Spinal cord (tissue), 10 donors: ENCODE measurements around the gene PDE9A. TPM values are rescaled to one million over a fixed set of nuclear protein-coding genes. Genes with fewer than 3 reads are reported as not detected.

Experiments
- DNase-seq, 6 donors: peaks; one replicate each; pipeline versions ENCODE4 v3.0.0 to v3.0.0-alpha.2; 2013 to 2015; ENCODE audit warnings: low spot score in 6 of 6, low read depth in 4 of 6
- H3K27ac ChIP-seq: one replicate; pipeline ENCODE4 v1.5.1; 2013; ENCODE audit warnings: low read depth, low read length, control low read depth
- H3K27me3 ChIP-seq: one replicate; pipeline ENCODE4 v1.6.1; 2013; ENCODE audit warnings: low read length; ENCODE audit not compliant: control insufficient read depth, insufficient read depth
- H3K36me3 ChIP-seq: one replicate; pipeline ENCODE4 v1.6.1; 2013; ENCODE audit warnings: low read length; ENCODE audit not compliant: control insufficient read depth, insufficient read depth
- H3K4me1 ChIP-seq: one replicate; pipeline ENCODE4 v1.6.1; 2013; ENCODE audit warnings: low read length; ENCODE audit not compliant: control insufficient read depth, insufficient read depth
- H3K4me3 ChIP-seq: one replicate; pipeline ENCODE4 v1.5.1; 2013; ENCODE audit warnings: low read depth, low read length, control low read depth
- H3K9me3 ChIP-seq: one replicate; pipeline ENCODE4 v1.6.1; 2013; ENCODE audit warnings: low read length; ENCODE audit not compliant: control insufficient read depth, insufficient read depth
- WGBS: methylation state at CpG from one replicate; pipeline ENCODE4 v1.1.5; 2013; ENCODE audit warnings: missing lambda C conversion rate; ENCODE audit not compliant: insufficient coverage; 5-methylcytosine and 5-hydroxymethylcytosine counted together
- polyA plus RNA-seq, 2 donors: library from polyadenylated mRNA; unstranded; fragments of 120-200 nt; gene quantifications; one replicate each; pipeline ENCODE4 v1.2.1, GENCODE V29; 2013; ENCODE audit not compliant: insufficient read length in 2 of 2
- total RNA-seq, 2 donors: library from RNA; depleted of rRNA in 1 of 2; stranded (reverse); fragments of 120-200 nt in 1 of 2; fragments of >200 nt in 1 of 2; gene quantifications; one replicate each; pipeline versions ENCODE4 v1.2.3 to v1.2.4, GENCODE V29; 2013 to 2014
- donor health status: healthy.

PDE9A gene
- total and polyA plus RNA-seq, 4 donors: 13.4 to 44.2 (median 28.1) TPM

DNA sequence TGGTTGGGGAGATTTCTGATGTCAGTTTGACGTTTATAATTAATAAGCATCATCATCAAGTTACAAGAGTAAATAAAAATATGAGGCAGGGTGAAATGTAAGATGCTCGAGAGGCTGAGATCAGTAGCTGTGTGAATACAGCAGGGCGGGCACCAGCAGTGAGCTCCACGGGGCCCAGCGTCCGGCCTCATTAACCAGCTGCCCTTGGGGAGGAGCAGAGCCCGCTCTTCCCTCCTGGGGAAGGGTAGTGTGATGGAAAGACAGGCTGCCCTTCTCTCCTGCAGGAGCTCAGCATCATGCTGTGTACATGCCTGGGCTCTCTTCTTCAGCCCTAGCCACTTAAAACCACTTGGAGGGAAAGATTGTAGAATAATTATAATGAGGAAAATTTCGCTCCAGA is 23.4 kb downstream of the PDE9A start:
- Histone ChIP-seq H3K4me3 (no peak overlapping the region), H3K36me3 (peaks cover 38% of the 10 kb centered on the region), H3K27ac (no peak overlapping the region), H3K9me3 (no peaks in the 10 kb centered on the region), H3K27me3 (no peaks in the 10 kb centered on the region), H3K4me1 (peaks cover 81% of the 10 kb centered on the region)
- no CpG with 5 or more reads among the region's 8 CpGs for WGBS
- no peak for DNase-seq

- Histone ChIP-seq H3K4me3 (no peak overlapping the region), H3K4me1 (peaks cover 73% of the 10 kb centered on the region), H3K27me3 (no peaks in the 10 kb centered on the region), H3K36me3 (peaks cover 42% of the 10 kb centered on the region), H3K27ac (peak overlapping the region; percentile 17), H3K9me3 (no peaks in the 10 kb centered on the region)
- 52% methylated on average over 12 of the region's 20 CpGs for WGBS
- peak in 2 of 6 donors; percentile 79 to 87 for DNase-seq
Observed at GRCh38 chr21:42677339-42678321, 24.2 kb downstream of the PDE9A start.

GRCh38 chr21:42678618-42679295 is 25.3 kb downstream of the PDE9A start:
- H3K27ac ChIP-seq: no peak overlapping the region
- 82% methylated on average over 23 of the region's 23 CpGs for WGBS

DNA sequence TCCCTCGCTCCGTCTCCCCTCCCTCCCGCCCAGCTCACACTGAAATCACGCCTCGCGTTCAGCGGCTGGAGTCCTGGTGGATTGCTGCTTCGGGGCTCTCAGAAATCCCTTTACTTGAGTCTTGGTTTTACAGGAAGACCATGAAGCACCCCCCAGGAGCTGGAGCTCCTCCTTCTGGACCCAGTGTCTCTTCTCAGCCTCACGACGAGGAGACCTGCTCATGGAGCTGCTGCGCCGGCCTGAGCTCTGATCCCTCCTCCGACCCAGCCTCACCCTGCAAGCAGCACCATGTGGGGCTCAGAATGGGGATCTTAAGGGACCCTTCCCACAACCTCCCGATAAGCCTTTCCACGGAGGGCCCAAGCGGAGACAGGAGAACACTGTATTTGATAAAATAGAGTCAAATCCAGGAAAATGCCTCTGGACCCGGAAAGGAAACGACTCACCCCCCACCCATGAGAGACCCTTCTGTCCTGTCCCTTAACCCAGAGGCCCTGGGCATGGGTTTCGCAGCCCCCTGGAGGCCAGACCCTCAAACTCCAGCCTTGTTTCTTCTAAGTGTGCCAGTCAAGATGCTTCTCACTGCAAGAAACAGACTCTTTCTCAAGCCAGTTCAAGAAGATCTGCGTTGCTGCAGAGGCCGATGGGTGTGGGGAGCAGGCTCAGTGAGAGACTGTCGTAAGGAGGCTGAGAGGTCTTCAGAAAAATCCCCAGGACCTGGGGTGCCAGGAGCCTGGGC is 26.1 kb downstream of the PDE9A start:
- Histone ChIP-seq H3K4me1 (peaks cover 60% of the 10 kb centered on the region), H3K36me3 (peaks cover 48% of the 10 kb centered on the region), H3K27ac (no peak overlapping the region), H3K9me3 (no peaks in the 10 kb centered on the region), H3K27me3 (no peaks in the 10 kb centered on the region), H3K4me3 (no peak overlapping the region)
- DNase-seq: no peak
- 80% methylated on average over 8 of the region's 22 CpGs for WGBS

More at GRCh38 chr21:42678618-42679295, 25.3 kb downstream of the PDE9A start:
- no peak overlapping the region for H3K4me3 ChIP-seq
- H3K4me1 ChIP-seq: peaks cover 61% of the 10 kb centered on the region
- no peaks in the 10 kb centered on the region for H3K27me3 ChIP-seq
- no peaks in the 10 kb centered on the region for H3K9me3 ChIP-seq
- DNase-seq: no peak
- peaks cover 42% of the 10 kb centered on the region for H3K36me3 ChIP-seq

GRCh38 chr21:42680058-42680330 is 26.6 kb downstream of the PDE9A start:
- Histone ChIP-seq H3K27me3 (no peaks in the 10 kb centered on the region), H3K9me3 (no peaks in the 10 kb centered on the region), H3K27ac (no peak overlapping the region), H3K36me3 (peaks cover 53% of the 10 kb centered on the region), H3K4me1 (peaks cover 61% of the 10 kb centered on the region), H3K4me3 (no peak overlapping the region)
- no peak for DNase-seq
- 72% methylated on average over 6 of the region's 7 CpGs for WGBS

- Histone ChIP-seq H3K27ac (no peak overlapping the region), H3K36me3 (peaks cover 55% of the 10 kb centered on the region), H3K4me1 (peaks cover 59% of the 10 kb centered on the region), H3K4me3 (no peak overlapping the region), H3K9me3 (no peaks in the 10 kb centered on the region), H3K27me3 (no peaks in the 10 kb centered on the region)
- no peak for DNase-seq
- 93% methylated on average over 11 of the region's 11 CpGs for WGBS
Observed at GRCh38 chr21:42680429-42680828, 27.0 kb downstream of the PDE9A start.

DNA sequence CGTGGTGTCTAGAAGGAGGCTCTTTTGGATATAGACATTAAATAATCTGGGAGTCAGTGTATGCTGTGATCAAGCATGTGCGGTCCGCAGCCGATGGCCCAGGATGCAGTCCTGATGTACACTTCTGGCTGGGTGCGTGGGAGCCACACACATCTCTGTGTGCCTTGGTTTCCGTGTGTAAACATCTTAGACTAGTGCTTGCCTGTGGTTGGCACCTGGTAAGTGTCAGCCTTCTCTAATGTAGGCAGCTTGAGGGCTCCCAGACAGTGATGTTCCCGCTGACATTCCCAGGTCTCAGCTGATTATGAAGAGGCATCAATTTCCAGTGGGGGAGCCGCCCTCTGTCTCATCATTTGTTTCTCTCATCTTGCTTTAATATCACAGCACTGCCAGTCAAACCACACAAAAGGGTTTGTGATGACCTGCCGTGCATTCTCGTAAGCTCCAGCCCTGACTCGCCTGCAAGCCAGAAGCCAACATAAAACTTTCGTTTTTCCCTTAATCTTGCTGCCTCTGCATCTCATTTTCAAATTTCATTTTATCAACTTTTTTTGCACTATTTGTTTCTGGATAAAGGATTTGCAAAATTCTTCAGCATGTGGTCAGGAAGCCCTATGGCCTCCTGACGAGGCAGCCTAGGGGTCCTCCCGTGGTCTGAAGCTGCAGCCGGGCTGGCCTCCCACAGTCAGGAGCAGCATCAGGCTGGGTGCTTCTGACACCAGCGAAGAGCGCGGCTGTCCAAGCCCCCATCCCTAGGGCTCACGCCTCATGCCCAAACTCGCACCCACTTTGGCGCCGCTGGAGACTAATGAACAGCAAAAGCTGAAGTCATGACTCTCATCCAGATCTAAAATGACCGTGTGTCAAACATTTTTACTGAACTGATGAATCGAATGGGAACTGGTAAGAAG is 28.1 kb downstream of the PDE9A start:
- Histone ChIP-seq H3K9me3 (no peaks in the 10 kb centered on the region), H3K27ac (no peak overlapping the region), H3K36me3 (peaks cover 61% of the 10 kb centered on the region), H3K4me3 (no peak overlapping the region), H3K4me1 (peaks cover 54% of the 10 kb centered on the region), H3K27me3 (no peaks in the 10 kb centered on the region)
- WGBS: 88% methylated on average over 20 of the region's 24 CpGs
- no peak for DNase-seq

GRCh38 chr21:42682661-42683210 is 29.3 kb downstream of the PDE9A start:
- H3K4me3 ChIP-seq: no peak overlapping the region
- DNase-seq: no peak
- peaks cover 65% of the 10 kb centered on the region for H3K36me3 ChIP-seq
- H3K9me3 ChIP-seq: no peaks in the 10 kb centered on the region
- H3K27ac ChIP-seq: no peak overlapping the region
- 85% methylated on average over 10 of the region's 15 CpGs for WGBS
- H3K4me1 ChIP-seq: peaks cover 42% of the 10 kb centered on the region
- no peaks in the 10 kb centered on the region for H3K27me3 ChIP-seq
